Measurements from ENCODE around the gene POLN.

POLN gene

DNA sequence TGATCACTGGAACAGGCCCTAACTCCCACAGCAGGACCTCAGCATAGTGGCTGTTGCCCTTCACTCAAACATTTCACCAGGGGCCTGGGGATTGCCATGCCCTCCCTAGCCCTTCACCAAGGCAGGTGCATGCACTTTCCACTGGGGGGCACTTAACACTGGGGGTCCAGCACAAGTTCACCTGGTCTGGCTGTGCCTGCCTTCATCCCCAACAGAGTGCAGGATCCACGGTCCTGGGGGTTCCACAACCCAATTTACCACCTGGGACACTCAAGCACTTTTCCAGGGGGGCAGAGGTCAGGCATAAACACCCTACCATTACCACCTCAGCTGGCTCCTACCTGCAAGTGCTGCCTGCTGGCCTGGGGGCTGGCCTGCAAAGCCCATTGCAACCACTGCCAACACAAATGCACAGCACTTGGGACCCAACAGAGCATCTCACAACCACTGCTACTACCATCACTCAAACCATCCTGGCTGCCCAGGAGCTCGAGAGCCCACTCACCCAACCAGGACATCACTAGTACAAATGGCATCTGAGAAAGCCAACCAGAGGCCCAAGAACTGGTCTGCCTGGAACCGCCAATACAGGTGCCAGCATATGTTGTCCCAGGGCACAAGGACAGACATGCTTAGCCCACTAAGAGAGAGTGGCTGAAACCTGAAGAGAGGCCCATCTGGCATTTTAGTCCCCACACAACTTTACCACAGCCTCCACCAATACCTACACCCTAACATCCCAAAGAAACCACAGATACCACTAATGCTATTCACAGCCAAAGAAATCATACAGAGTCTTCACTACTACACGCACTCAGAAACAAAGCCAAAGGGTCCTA, 139.7 kb downstream of the POLN start:
- DNase-seq: no peak

DNA sequence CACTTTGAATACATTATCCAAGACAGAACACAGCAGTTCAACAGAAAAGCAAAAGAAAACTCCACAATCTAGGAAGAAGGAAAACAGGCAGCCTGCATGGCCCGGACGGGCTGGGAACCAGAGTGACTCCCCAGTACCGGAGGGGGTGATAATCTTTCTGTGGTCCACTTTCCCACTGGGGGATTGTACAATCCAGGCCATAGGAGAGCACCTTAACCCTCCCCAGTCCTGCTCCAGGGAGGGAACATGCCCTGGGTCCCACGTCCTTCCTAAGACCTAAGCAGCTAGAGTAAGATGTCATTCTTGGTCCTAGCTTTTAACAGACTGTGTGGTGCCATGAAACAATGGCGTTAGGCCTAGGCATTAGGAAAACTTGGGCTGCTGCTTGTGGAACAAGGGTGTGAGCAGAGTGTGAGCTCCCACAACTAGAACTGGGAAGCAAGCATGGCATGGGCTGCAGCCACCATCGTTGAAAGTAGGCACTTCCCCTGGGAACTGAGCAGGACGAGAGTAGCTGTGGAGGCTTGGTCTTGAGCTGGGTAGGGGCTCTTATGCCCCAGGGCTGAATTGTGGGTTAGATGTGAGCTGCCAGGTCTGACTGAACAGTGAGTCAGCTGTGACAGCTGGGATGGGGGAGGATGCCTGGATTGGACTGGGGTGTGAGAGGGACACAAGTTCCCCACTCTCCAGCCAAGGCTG, 140.4 kb downstream of the POLN start:
- no peak for DNase-seq

DNA sequence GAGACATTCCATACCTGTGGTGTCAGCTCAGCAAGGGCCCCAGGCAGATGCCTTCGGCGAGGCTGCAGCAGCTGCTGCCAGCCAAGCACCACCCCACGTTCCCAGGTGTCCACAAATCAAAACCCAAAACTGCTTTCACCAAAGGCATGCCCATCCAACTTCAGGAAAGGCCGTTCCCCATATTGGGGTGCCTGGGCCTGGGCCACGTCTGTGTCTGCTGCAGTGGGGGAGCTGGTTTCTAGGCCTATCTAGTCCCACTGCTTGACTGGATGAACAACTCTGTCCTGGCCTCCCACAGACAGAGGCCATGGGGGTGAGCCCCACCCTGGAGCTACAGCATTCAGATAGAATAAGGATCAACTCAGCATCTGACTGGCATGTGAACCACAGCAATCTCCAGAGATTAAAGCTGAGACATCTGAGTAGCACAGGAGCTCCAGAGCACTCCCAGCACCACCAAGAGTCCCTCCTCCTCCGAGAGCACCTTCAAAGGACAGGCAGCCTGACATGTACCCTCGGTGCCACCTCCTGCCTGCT, 145.8 kb downstream of the POLN start:
- no peak for DNase-seq

DNA sequence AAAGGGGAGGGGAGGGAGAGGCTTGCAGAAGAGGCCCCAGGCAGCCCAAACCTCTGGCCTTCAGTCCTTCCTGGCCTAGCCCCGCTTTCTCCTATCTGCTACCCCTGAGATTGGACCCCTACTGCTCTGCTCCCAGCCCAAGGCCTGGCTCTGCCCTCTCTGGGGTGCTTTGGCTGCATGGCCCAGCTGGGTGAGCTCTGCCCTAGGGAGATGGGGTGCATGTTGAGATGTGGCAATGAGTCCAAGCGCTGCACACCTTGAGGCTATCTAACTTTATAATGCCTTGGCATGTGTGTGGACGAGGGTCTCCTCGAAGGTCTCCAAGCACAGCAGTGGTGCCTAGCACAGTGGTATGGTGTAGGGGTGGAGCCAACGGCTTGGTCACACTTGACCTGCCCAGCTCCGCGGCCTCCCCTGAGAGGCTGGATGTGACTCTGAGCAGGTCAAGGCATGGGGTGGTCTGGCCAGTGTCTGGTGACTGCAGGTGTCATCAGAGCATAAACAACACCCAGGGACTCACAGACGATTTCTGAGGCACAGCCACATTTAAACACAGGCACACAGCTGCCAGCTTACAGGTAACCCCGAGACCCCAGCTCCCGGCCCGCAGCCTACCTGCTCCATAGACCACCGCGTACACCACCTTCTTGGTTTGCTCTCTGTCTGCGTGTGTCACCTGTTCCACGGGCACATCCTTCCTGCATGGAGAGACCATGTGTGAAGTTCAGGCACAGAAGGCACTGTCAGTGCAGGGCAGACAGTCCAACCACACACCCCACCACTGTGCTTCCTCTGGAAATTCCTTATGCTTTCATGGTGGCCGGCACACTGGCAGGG, 146.5 kb downstream of the POLN start:
- no peak for DNase-seq

DNA sequence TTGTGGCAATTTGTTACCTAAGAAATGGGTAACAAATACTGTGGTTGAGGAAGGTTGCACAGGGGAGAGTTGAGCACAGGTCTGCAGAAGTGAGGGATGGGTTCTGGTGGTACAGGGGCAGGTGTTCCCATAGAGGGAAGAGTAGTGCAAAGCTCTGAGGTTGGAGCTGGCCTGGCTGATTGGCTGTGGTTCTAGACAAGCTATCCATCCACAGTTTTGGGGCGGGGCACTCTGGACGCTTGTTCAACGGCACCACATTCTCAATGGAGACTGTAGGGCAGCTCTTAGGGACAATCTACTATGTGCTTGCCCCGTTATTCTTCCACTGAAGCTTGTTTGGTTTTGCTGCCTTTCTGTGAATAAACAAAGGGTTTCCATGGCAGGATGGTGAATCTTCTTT, 147.4 kb downstream of the POLN start:
- no peak for DNase-seq

DNA sequence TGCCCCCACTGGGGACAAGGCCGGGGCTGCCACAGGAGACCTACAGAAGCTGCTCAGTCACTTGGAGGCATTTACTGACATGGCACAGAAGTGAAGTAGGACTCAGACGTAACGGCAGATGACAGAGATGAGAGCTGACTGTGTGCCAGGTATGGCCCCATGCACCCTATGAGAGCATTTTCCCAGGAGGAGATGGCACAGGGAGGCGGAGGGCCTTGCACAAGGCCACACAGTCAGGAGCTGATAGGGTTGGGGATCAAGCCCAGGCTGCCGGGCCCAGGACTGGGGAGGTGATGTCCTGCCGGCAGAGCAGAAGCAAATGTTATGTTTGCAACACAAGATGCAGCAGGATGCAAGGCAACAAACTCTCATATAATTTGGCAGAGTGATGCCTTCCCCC, 148.7 kb downstream of the POLN start:
- DNase-seq: no peak

DNA sequence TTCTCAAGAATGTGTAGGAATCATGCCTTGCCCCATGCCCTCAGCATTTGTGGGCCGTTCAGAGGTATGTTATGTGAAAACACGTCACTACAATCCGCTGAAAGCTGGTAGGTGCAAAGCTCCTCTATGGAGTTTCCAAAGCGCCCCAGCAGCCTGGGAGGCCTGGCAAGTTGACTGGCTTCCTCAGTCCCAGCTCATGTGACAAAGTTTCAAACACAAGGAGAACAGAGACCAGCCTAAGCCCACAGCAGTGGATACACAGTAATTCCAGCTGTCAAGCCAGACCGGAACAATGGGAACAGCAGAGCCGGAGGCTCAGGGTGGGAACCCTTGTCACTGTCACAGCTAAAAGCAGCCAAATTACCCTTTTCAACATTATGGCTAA, 149.3 kb downstream of the POLN start:
- DNase-seq: no peak

DNA sequence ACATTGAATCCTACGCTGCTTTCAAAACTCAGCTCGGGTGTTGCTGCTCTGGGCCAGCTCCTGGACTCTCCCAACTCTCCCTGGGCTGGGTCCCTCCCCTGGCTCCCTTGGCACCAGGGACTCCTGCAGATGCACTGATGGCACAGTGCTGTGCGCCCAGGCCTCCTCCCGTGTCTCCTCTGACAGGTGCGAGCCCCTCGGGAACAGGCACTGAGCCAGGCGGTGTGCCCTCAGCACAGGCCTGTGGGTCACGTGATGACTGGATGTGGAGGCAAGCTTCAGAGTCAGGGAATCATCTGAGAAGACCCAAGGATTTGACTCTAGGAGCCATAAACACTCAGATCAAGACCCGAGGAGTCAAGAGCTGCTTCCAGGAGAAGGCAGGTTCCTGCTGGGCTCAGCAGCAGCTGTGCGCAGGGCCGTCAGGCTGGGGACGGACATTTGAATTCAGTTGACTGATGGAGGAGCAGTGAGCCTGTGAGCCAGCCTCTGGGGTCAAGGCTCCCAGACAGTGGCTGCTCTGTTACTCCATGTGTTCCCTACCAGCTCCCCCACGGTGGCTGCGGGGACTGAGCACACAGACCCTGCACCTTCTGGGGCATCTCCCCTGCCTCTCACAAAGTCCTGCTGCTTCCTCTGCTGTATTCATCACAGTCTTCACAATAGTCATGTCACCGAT, 149.8 kb downstream of the POLN start:
- DNase-seq: no peak

DNA sequence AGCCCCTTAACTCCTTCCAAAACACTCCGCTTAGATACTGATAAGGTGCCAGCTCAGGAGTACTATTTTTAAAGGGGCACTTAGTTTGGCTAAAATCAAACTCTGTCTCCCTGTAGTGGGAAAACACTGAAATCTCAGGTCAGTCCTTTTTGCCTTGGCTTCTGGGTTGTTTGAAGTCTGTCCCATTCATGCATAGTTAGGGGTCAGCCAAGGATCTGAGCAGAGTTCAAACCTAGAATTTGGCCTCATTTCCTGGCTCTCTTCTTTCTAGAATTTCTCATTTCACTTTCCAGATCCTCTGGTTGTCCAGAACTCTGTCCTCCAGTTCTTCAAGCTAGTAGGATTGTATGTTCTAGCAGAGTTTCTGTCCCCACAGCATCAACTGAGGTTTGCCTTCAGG, 151.3 kb downstream of the POLN start:
- no peak for DNase-seq

DNA sequence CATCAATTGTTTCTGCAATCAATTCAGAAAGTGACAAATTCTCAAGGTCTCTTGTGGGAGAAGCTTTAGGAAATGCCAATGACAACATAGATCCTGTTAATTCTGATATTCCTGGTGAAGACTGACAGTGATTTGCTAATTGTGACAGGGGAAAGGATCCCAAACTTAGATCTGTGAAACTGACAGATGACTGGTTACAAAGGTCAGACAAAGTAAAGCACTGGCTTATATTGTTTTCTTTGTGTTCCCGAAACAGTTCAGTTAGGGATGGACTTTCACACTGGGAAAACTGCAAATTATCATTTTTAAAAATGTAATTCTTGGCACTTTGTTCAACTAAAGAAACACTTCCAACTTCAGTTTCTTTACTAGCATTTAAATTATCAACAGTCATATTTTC, 152.7 kb downstream of the POLN start:
- no peak for DNase-seq

DNA sequence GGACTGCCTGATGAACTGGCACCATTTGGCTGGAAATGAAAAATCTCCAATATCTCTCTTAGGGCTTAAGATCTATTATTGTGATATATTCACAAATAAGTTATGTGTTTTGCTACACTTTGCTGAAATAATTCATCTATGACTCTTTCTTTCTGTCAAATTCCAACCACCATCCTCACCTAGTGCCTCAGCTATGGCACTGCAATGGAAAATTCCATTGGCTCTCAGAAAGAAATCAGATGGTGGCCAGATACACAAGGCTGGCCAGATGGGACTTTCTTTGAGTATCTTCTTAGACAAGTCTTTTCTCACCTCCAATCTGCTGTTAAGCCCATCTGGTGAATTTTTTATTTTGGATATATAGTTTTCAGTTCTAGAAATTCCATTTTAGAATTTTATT, 154.8 kb downstream of the POLN start:
- DNase-seq: no peak

DNA sequence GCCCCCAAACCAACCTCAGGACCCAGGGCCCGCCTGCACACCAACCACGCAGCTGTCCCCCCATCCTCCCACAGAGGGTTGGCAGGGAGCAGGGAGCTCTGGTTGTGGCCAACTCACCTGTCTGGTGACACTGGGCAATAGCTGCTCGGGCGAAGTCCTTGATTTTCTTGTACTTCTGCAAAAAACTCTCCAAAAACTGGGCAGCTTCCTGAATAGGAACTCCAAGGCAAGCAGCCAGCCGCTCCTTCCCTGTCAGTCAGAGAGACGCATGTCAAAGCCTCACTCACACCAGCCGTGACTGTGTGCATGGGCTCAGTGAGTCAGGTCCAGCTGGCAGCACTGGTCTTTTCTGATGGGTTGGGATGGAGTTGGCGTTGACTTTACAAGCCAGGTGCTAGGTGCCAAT, 156.4 kb downstream of the POLN start:
- no peak for DNase-seq

DNA sequence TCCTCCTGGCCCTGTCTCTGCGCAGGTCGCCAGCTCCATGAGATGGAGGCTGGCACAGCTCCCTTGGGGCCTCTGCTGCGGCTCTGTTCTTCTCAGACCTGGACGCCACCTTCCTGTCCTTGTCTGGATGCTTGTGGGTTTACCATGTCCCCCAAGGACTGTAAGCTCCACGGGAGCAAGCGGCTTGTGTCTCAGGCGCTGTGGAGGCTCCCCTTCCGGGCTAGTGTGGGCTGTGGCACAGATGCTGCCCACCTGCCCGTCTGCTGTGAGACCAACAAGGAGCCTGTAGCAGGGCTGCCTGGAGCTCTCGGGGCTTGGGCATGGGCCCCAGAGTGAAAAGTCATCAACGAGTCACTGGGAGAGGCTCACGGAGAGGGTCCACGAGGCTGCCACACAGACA, 157.6 kb downstream of the POLN start:
- DNase-seq: no peak

DNA sequence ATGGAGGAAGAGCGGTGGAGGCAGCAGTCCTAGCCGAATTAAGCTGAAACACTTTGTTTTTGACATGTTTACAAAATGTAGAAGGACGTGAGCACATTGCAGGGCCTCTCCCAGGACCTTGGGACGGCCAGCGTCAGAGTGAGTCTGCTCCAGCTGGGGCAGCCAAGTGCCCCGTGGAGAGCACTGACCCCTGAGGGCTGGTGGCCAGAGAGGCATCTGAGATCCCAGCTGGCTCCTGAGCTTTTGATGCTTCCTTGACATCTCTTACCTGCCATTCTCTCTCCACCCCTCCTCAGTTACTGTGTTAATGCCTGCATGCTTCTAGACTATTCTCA, 158.1 kb downstream of the POLN start:
- no peak for DNase-seq

DNA sequence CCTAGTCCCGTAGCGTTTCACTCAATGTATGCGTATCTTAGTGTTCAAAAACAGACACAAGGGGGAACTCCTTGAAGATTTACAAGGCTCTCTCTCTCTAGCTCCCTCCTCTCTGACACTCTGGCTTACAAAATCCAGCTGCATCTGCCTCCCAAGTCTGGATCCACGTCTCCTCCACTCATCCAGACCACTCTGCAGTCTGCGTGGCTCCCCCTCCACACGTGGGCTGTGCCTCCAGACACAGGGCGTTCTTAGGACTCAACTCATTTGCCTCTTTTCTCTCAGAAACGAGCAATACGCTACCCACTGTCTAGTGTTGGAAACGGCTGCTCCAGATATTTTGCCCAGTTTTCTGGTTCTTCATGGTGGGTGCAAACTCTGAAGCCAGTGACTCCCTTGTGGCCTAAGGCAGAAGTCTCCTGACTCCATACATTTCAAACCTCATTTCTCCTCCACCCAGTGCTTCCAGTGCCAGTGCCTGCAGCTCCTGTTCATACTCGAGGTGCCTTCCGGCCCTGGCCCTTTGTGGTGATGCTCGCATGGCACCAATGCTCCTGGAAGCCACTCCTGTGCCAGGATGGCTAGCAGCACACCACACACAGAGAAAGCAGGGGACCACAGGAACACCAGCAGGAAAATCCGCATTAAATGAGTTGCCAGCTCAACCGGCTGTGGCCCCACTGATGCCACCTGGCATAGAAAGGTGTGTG, 158.7 kb downstream of the POLN start:
- no peak for DNase-seq

DNA sequence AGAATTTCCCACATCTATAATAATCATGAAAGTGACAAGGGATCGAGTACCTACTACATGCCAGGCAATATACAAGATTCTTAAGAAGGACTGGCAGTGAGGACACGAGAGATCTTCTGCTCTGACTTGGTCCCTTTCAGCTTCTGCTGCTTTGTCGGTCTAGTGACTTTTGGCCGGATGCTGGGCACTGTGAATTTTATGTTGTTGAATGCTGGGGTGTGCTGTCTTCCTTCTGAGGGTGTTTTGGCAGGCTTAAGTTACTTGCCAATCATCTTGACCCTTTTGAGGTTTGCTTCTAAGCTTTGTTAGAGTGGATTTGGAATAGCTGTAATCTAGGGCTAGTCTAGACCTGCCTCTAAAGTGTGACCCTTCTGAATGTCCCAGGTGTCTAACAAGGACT, 159.3 kb downstream of the POLN start:
- no peak for DNase-seq

DNA sequence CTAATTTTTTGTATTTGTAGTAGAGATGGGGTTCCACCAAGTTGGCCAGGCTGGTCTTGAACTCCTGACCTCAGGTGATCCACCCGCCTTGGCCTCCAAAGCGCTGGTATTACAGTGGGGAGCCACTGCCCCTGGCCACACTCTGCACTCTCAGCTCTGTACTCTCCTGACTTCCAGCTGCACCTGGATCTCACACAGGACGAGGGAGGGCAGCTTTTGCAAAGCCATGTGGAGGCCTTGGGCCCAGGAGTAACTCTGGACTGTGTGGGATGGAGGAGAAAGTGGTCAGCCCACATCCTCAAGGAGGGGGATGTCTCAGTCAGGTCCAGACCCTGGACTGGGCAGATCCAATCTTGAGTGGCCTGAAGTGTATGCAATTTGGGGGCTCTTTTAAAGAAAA, 159.8 kb downstream of the POLN start:
- DNase-seq: no peak

DNA sequence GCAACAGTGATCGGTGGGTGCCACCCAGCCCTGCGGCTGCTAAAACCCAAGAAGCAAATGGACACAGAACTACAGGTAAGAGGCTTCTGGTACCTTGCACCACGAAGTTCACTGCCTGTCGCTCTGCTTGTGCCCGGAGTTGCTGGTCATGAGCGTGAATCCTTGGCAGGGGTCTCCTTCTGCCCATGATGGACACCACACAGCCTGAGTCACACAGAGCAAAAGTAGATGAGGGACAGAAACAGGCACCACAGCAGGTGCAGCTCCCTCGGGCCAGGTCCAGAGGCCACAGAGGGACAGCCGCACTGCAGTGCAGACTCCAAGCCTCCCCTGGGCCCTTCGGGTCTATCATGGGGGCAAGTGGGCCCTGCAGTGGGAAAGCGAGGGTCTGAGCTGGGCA, 160.4 kb downstream of the POLN start:
- no peak for DNase-seq

DNA sequence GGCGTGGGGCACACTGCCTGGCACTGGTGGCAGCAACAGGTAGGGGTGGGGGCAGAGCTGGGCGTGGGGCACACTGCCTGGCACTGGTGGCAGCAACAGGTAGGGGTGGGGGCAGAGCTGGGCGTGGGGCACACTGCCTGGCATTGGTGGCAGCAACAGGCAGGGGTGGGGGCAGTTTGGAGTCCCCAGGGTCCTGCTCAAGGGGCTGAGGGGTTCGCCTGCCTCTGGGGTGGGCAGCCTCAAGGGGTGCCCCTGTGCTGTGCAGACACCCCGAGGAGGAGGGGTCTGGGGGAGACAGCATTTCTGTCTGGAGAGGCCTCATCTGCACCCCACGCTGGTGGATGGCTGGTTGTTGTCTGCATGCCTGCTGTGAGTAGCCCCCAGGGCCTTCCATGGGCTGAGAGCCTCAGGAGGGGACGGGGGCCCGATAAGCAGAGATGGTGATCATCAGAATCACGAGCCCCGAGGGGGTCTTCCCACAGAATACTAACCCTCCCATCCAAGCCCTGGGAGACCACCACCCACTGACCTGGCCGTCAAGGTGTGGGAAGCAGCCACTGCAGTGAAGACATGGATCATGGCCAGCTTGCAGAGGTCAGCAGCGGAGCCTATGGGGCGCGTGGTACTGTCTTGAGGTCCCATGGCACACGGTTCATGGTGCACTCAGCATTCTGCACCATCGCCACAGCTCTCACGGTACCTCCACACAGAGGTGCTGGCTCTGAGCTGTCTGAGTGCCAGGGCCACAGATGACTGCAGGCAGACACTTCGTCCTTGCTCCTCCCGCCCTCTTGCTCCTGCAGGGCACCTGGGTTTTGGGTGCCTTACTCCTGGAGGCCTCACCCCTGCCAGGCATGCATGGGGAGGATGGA, 161.3 kb downstream of the POLN start:
- DNase-seq: no peak

DNA sequence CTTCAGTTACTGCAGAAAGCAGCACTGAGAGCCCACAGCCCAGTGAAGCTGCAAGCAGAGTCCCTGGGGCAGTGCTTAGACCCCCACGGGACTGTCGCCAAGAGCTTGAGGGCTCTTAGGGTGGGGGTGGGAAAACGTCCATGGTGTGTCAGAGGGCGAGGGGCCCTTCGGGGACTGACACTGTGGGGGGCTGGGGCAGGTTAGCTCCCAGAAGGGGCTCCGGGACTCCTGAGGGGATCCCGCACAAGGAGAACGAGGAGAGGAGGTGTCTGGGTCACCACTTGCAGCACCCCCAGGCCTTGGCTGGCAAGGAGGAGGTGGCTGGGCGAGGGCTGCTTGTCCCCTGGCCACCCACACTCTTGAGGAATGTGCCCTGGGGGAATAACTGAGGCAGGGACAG, 162.0 kb downstream of the POLN start:
- DNase-seq: no peak

DNA sequence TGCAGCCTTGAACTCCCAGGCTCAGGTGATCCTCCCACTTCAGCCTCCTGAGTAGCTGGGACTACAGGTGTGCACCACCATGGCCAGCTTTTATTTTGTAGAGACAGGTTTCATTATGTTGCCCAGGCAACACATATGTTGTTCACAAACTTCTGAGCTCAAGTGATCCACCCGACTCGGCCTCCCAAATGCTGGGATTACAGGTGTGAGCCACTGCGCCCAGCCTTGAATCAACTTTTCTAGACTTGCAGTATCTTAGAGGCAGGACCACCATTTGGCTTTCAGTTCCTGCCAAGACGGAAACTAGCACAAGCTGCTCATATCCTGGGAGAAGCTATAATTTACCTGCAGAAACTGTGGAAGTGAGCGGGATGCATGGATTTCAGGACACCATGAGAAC, 162.9 kb downstream of the POLN start:
- DNase-seq: no peak

Data from NCI-H1105 treated with DMSO at 0.1 percent for 48 hours (cell line).